Stimulated activated memory B cell treated with anti-CD40 and anti-IgM and Interleukin-4, amounts not matched to agents 10 μg/mL and 1 μg/mL and 100 μg/mL, for 72 hours (primary cell): ENCODE measurements around the gene PLIN4.

Experiments used
- ATAC-seq: fragments of 150-1000 bp; cut with Tn5 transposase; 2 replicates; pipeline ENCODE4 v1.10.0; 2021
- H3K27ac Mint-ChIP-seq: one replicate; pipeline ENCODE4 v1.8.0; 2022; ENCODE audit warnings: mild to moderate bottlenecking, mixed read lengths
- H3K27me3 Mint-ChIP-seq: one replicate; pipeline ENCODE4 v1.8.0; 2022; ENCODE audit warnings: mixed read lengths
- H3K36me3 Mint-ChIP-seq: one replicate; pipeline ENCODE4 v1.8.0; 2022; ENCODE audit warnings: mixed read lengths
- H3K4me1 Mint-ChIP-seq: one replicate; pipeline ENCODE4 v1.8.0; 2022; ENCODE audit warnings: mixed read lengths
- H3K4me3 Mint-ChIP-seq: one replicate; pipeline ENCODE4 v1.8.0; 2022; ENCODE audit warnings: mild to moderate bottlenecking, moderate library complexity, mixed read lengths
- H3K9me3 Mint-ChIP-seq: one replicate; pipeline ENCODE4 v1.8.0; 2022; ENCODE audit warnings: mixed read lengths

The PLIN4 gene

DNA sequence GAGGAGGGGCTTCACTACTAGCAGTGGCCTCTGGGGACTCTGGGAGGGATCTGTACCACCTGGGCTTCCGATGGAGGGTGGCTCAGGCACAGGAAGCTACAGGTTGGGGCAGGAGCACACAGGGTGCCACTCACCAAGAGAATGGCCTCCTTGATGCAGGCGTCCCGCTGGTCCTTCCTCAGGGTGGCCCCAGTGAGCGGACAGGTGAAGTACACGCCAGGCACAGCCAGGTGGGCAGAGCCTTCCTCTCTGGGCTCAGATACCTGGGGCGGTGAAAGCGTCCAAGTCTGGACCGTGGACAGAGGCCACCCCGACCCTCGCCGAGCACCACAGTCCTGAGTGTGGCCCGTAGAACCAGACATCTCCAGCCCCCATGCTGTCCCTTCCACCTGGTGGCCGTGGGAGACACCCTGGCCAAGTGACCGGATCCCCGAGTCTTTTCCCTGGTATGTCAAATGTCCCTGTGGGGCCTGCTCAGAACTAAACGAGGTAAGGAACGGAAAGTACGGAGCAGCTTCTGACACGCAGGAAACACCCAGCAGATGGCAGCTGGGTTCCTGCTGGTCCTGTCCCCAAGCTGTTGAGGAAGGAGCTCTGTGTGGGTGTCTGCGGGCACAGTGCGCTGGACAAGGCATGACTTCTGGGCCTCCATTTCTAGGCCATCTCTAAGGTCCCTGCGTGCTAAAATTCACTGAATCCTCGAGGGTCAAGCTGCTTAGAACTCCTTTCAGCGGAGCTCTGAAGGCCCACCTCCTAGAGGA, 65.9 kb downstream of the PLIN4 start:
- no peak overlapping the region for H3K4me3 Mint-ChIP-seq
- H3K36me3 Mint-ChIP-seq: peaks cover 43% of the 10 kb centered on the region
- H3K4me1 Mint-ChIP-seq: peaks cover 24% of the 10 kb centered on the region
- H3K9me3 Mint-ChIP-seq: no peaks in the 10 kb centered on the region
- H3K27ac Mint-ChIP-seq: no peak overlapping the region
- no peak for ATAC-seq
- no peaks in the 10 kb centered on the region for H3K27me3 Mint-ChIP-seq
